ENCODE data around the gene DDAH1. TPM values are rescaled to one million over a fixed set of nuclear protein-coding genes. Genes with fewer than 3 reads are reported as not detected.

The DDAH1 gene
- total and polyA plus RNA-seq, 2 of the 8 experiments (the other 6 are each of a cell fraction or from before 2014, with no cell fraction given): 22.8 to 54.5 TPM

- peaks cover 0 to 16% of the 10 kb centered on the region in 2 experiments; a peak in 2 of 4 replicates for H3K79me2 ChIP-seq (ENCODE audit: control insufficient read depth in 1 of 2, insufficient read depth in 2 of 2, low read length in 2 of 2)
Observed at GRCh38 chr1:85463731-85464496, 1.0 kb downstream of the DDAH1 start.

More at GRCh38 chr1:85463731-85464496, 1.0 kb downstream of the DDAH1 start:
- FAIRE-seq (no peak), DNase-seq (ENCODE audit: low read depth in 1 of 2, low spot score in 2 of 2) (no peak)
- POLR2A ChIA-PET (ENCODE audit: partially characterized antibody): interaction anchor here (0.6 to 2.5 kb wide), 6 partner anchors 9 to 1843 kb away, joined by 3 to 12 read pairs (median 4); partner anchors contain the start of gene CCN1
- Histone ChIP-seq H3K18ac (ENCODE audit: extremely low read depth, low read length) (no peak overlapping the region; the same call in 1 of the 2 replicates), H3K27ac (ENCODE audit: low read depth, low read length) (no peak overlapping the region), H3K9me3 (ENCODE audit: insufficient read depth in 2 of 2, low read depth in 1 of 2, low read length in 1 of 2) (no peaks in the 10 kb centered on the region), H3K4me1 (replicated peaks in 1 of 4; ENCODE audit: control insufficient read depth in 3 of 4, insufficient read depth in 4 of 4, low read length in 3 of 4) (peaks cover 0 to 10% (median 3%) of the 10 kb centered on the region in 4 experiments; a peak in 6 of 7 replicates), H3K56ac (replicated peaks; ENCODE audit: insufficient read length, low read depth, low read length) (no peak overlapping the region), H4K8ac (ENCODE audit: extremely low read depth, insufficient read depth, low read length) (peak overlapping the region; percentile 72; the same call in 1 of the 2 replicates), H2BK5ac (ENCODE audit: low read depth, low read length) (no peak overlapping the region), H3K9ac (replicated peaks in 1 of 4; ENCODE audit: extremely low read depth in 1 of 4, low read depth in 3 of 4, low read length in 3 of 4) (peak overlapping the region; percentile 10 to 59 (median 38); a peak in 5 of 7 replicates), H2BK12ac (ENCODE audit: low read depth, low read length) (no peak overlapping the region), H3K23ac (ENCODE audit: insufficient read length) (no peak overlapping the region), H3K79me1 (ENCODE audit: low read depth, low read length) (no peaks in the 10 kb centered on the region; the same call in 1 of the 2 replicates), H4K91ac (replicated peaks; ENCODE audit: insufficient read length, low read length) (peak overlapping the region; percentile 51), H3K23me2 (ENCODE audit: low read depth, low read length) (peaks cover 13% of the 10 kb centered on the region; the same call in 1 of the 2 replicates), H2AFZ (ENCODE audit: low read length) (no peak overlapping the region), H2BK15ac (ENCODE audit: low read length) (no peak overlapping the region), H3K4me3 (ENCODE audit: extremely low read depth in 1 of 4, insufficient read depth in 2 of 4, low read depth in 3 of 4, low read length in 4 of 4) (peak overlapping the region; percentile 62 to 87 (median 62)), H2BK20ac (ENCODE audit: low read length) (no peak overlapping the region), H2BK120ac (replicated peaks; ENCODE audit: low read depth, low read length) (no peak overlapping the region), H4K20me1 (replicated peaks in 1 of 2; ENCODE audit: control insufficient read depth in 1 of 2, insufficient read depth in 2 of 2, low read length in 2 of 2) (peaks cover 1% of the 10 kb centered on the region in 2 experiments), H4K5ac (ENCODE audit: insufficient read length, low read depth, low read length) (no peak overlapping the region), H3K36me3 (ENCODE audit: control insufficient read depth in 2 of 4, insufficient read depth in 4 of 4, low read length in 3 of 4) (no peaks in the 10 kb centered on the region), H3K4me2 (ENCODE audit: insufficient read depth in 1 of 2, low read depth in 2 of 2, low read length in 2 of 2) (peak overlapping the region; percentile 97 to 99), H3K4ac (replicated peaks; ENCODE audit: insufficient read length, low read depth, low read length) (no peak overlapping the region), H3K14ac (ENCODE audit: insufficient read length) (no peak overlapping the region), H2AK5ac (ENCODE audit: low read depth, low read length) (no peak overlapping the region), H3K27me3 (replicated peaks in 1 of 4; ENCODE audit: control insufficient read depth in 3 of 4, extremely low read depth in 1 of 4, insufficient read depth in 3 of 4, low read length in 3 of 4) (peaks cover 0 to 23% (median 16%) of the 10 kb centered on the region in 4 experiments; a peak in 6 of 7 replicates)
- 10% methylated on average over 26 of the region's 26 CpGs; no CpG with 5 or more reads in 1 of the 2 experiments for WGBS, 2 experiments (ENCODE audit: extremely low coverage in 1 of 2, insufficient coverage in 1 of 2, insufficient read length in 1 of 2, insufficient replicate concordance in 2 of 2, low coverage in 1 of 2, low lambda C conversion rate in 2 of 2, missing lambda C conversion rate in 1 of 2)
- CTCF ChIA-PET (ENCODE audit: partially characterized antibody): interaction anchor here (0.6 to 4.8 kb wide), 13 partner anchors 16 to 166 kb away, joined by 3 to 16 read pairs (median 3); partner anchors contain the start of gene CCN1
- TF ChIP-seq SUZ12 (IDR thresholded peaks at IDR 0.05; ENCODE audit: low read length) (0 out of 2 replicates have a peak, but pooled peaks have one; percentile 53), SAP30 (IDR thresholded peaks at IDR 0.05; ENCODE audit: insufficient read depth, insufficient replicate concordance, low read length) (no peak), NRF1 (IDR thresholded peaks at IDR 0.05; ENCODE audit: low read depth, low read length) (no peak), BCL11A (IDR thresholded peaks at IDR 0.05; ENCODE audit: low read depth in 2 of 2, low read length in 2 of 2) (no peak), SP1 (IDR thresholded peaks at IDR 0.05; ENCODE audit: low read depth, low read length) (no peak), RBBP5 (IDR thresholded peaks at IDR 0.05; ENCODE audit: borderline replicate concordance, low read depth, low read length) (0 out of 2 replicates have a peak, but pooled peaks have one; percentile 20)
